GM23338 (cell line): ENCODE data around the gene CTNNA3.

ENCODE experiments used
- CREB1 ChIP-seq: fragments of 250-450 bp; sonication (Bioruptor Pico); IDR thresholded peaks from 2 replicates; pipeline ENCODE4 v1.5.0; 2020; ENCODE audit warnings: low read depth, mild to moderate bottlenecking, moderate library complexity
- CTCF ChIP-seq, 2 experiments: fragments of 200-600 bp in 1 of 2; sonication (generic) in 1 of 2; conservative IDR thresholded peaks; 2 replicates each; pipeline versions ENCODE4 v1.5.1 to v1.6.1; 2016 to 2017; ENCODE audit warnings: antibody characterized with exemption in 2 of 2, low read depth in 2 of 2, mild to moderate bottlenecking in 2 of 2, moderate library complexity in 1 of 2
- EZH2 ChIP-seq: fragments of 200-600 bp; sonication (generic); IDR thresholded peaks from one replicate; pipeline ENCODE4 v1.8.0; 2017; ENCODE audit warnings: antibody characterized with exemption, mild to moderate bottlenecking, low read depth; ENCODE audit not compliant: unreplicated experiment
- EZH2phosphoT487 ChIP-seq: fragments of 200-600 bp; sonication (generic); IDR thresholded peaks from one replicate; pipeline ENCODE4 v1.8.1; 2018; ENCODE audit warnings: antibody characterized with exemption; ENCODE audit not compliant: unreplicated experiment
- JUNB ChIP-seq: IDR thresholded peaks from one replicate; pipeline ENCODE4 v1.6.1; 2016; ENCODE audit warnings: antibody characterized with exemption; ENCODE audit not compliant: unreplicated experiment
- NANOG ChIP-seq: IDR thresholded peaks from 2 replicates; pipeline ENCODE4 v1.6.1; 2016; ENCODE audit warnings: antibody characterized with exemption, borderline replicate concordance
- POLR2AphosphoS5 ChIP-seq: IDR thresholded peaks from 2 replicates; pipeline ENCODE4 v1.6.1; 2016; ENCODE audit warnings: antibody characterized with exemption, low read depth
- STAT1 ChIP-seq: IDR thresholded peaks from one replicate; pipeline ENCODE4 v1.6.1; 2016; ENCODE audit warnings: antibody characterized with exemption; ENCODE audit not compliant: unreplicated experiment
- ZNF331 ChIP-seq: fragments of 250-450 bp; sonication (Bioruptor Pico); IDR thresholded peaks from 2 replicates; pipeline ENCODE4 v1.5.0; 2020; ENCODE audit warnings: low read depth, mild to moderate bottlenecking, moderate library complexity
- ZNF462 ChIP-seq: fragments of 250-450 bp; sonication (Bioruptor Pico); IDR thresholded peaks from 2 replicates; pipeline ENCODE4 v1.5.0; 2020; ENCODE audit warnings: mild to moderate bottlenecking, moderate library complexity
- TF ChIP-seq, protein P1 (sequence below): IDR thresholded peaks from 2 replicates; pipeline ENCODE4 v1.6.1; 2016; ENCODE audit warnings: antibody characterized with exemption
- TF ChIP-seq, protein P2 (sequence below): IDR thresholded peaks from one replicate; pipeline ENCODE4 v1.6.1; 2018; ENCODE audit warnings: antibody characterized with exemption; ENCODE audit not compliant: unreplicated experiment

GRCh38 chr10:66440568-66440967, 1255.4 kb downstream of the CTNNA3 start:
- TF ChIP-seq CTCF (conservative IDR thresholded peaks at IDR 0.05; ENCODE audit: low read depth in 2 of 2) (no peak), POLR2AphosphoS5 (no peak), EZH2phosphoT487 (no peak), EZH2 (no peak), CREB1 (no peak), STAT1 (no peak), JUNB (no peak), NANOG (no peak), ZNF331 (CRISPR knock-in tag) (no peak), ZNF462 (no peak)
- TF ChIP-seq, protein P1, sequence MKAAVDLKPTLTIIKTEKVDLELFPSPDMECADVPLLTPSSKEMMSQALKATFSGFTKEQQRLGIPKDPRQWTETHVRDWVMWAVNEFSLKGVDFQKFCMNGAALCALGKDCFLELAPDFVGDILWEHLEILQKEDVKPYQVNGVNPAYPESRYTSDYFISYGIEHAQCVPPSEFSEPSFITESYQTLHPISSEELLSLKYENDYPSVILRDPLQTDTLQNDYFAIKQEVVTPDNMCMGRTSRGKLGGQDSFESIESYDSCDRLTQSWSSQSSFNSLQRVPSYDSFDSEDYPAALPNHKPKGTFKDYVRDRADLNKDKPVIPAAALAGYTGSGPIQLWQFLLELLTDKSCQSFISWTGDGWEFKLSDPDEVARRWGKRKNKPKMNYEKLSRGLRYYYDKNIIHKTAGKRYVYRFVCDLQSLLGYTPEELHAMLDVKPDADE = no peak
- TF ChIP-seq, protein P2, sequence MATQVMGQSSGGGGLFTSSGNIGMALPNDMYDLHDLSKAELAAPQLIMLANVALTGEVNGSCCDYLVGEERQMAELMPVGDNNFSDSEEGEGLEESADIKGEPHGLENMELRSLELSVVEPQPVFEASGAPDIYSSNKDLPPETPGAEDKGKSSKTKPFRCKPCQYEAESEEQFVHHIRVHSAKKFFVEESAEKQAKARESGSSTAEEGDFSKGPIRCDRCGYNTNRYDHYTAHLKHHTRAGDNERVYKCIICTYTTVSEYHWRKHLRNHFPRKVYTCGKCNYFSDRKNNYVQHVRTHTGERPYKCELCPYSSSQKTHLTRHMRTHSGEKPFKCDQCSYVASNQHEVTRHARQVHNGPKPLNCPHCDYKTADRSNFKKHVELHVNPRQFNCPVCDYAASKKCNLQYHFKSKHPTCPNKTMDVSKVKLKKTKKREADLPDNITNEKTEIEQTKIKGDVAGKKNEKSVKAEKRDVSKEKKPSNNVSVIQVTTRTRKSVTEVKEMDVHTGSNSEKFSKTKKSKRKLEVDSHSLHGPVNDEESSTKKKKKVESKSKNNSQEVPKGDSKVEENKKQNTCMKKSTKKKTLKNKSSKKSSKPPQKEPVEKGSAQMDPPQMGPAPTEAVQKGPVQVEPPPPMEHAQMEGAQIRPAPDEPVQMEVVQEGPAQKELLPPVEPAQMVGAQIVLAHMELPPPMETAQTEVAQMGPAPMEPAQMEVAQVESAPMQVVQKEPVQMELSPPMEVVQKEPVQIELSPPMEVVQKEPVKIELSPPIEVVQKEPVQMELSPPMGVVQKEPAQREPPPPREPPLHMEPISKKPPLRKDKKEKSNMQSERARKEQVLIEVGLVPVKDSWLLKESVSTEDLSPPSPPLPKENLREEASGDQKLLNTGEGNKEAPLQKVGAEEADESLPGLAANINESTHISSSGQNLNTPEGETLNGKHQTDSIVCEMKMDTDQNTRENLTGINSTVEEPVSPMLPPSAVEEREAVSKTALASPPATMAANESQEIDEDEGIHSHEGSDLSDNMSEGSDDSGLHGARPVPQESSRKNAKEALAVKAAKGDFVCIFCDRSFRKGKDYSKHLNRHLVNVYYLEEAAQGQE = no peak
